ENCODE measurements around the gene ELP2.

The ELP2 gene

GRCh38 chr18:36169938-36170337 is 40.2 kb downstream of the ELP2 start:
- H3K4me3 ChIP-seq (ENCODE audit: low read length): no peak overlapping the region
- no peak for DNase-seq (ENCODE audit: low read depth)
- TF ChIP-seq CTCF (conservative IDR thresholded peaks at IDR 0.05; ENCODE audit: low read depth, low read length): no peak

GRCh38 chr18:36175481-36175880 is 45.8 kb downstream of the ELP2 start:
- TF ChIP-seq CTCF (conservative IDR thresholded peaks at IDR 0.05; ENCODE audit: low read depth, low read length): no peak
- DNase-seq (ENCODE audit: low read depth): no peak
- H3K4me3 ChIP-seq (ENCODE audit: low read length): no peak overlapping the region

DNA sequence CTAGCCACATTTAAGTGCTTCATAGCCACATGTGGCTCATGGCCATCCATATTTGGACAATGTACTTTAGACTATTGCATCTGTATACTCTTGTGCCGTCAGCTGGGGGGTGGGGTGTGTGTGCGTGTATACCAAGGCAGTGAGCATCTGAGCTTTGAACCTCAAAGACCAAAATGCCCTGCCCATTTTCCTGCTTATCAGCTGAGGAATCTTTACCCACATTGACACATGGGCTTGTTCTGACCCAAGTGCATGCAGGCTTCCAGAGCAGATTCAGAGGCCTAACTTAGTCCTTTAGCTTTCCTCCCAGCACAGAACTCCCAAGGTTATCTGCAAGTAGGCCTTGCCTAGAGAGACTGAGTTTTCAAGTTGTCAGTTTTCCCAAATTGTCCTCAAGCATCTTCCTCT is 46.5 kb downstream of the ELP2 start:
- no peak for DNase-seq (ENCODE audit: low read depth)
- H3K4me3 ChIP-seq (ENCODE audit: low read length): no peak overlapping the region
- TF ChIP-seq CTCF (conservative IDR thresholded peaks at IDR 0.05; ENCODE audit: low read depth, low read length): no peak

GRCh38 chr18:36176711-36177110 is 47.0 kb downstream of the ELP2 start:
- no peak for DNase-seq (ENCODE audit: low read depth)
- no peak for TF ChIP-seq CTCF (conservative IDR thresholded peaks at IDR 0.05; ENCODE audit: low read depth, low read length)
- H3K4me3 ChIP-seq (ENCODE audit: low read length): no peak overlapping the region

- no peak overlapping the region for H3K4me3 ChIP-seq (ENCODE audit: low read length)
- TF ChIP-seq CTCF (conservative IDR thresholded peaks at IDR 0.05; ENCODE audit: low read depth, low read length): no peak
- DNase-seq (ENCODE audit: low read depth): no peak
Measured at GRCh38 chr18:36177913-36178312, 48.2 kb downstream of the ELP2 start.

DNA sequence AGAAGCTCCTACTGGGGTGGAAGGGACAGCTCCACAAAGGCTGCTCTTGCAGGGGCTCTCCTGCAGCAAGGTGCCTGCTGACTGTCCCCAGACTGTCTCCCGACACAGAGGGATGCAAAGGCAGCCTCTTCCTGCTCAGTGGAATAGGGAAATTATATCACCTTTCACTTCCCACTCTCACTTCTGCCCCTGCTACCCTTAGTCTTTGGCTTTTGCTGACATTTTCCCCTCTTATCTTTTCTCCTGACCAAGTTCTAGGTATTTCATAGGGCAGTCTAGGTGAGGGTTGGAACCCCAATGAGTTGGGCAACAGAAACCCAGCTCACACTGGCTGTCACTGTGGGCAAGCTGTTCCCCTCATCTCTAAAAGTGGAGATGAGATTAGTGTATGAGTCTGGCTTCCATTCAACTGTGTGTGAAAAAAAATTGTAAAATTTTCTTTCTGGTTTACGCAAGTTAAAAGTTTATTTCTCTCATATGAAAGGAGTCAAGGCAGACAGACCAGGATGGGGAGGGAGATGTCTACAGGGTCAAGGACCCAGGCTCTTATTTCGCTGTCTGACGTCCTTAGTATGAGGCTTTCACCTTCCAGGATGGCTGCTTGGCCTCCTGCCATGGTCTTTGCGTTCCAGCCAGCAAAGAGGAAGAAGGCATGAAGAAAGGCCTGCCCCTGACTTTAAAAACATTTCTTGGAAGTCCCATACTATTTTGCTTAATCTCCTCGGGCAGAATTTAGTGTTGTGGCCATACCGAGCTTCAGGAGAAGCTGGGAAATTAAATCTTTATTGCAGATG is 50.1 kb downstream of the ELP2 start:
- no peak for TF ChIP-seq CTCF (conservative IDR thresholded peaks at IDR 0.05; ENCODE audit: low read depth, low read length)
- peak; percentile 57 for DNase-seq (ENCODE audit: low read depth)
- H3K4me3 ChIP-seq (ENCODE audit: low read length): no peak overlapping the region

- no peak for DNase-seq (ENCODE audit: low read depth)
- no peak overlapping the region for H3K4me3 ChIP-seq (ENCODE audit: low read length)
- TF ChIP-seq CTCF (conservative IDR thresholded peaks at IDR 0.05; ENCODE audit: low read depth, low read length): no peak
Measured at GRCh38 chr18:36181441-36181840, 51.7 kb downstream of the ELP2 start.

Measured in retinal pigment epithelial cell (primary cell).